B cell (primary cell): ENCODE data around the gene CMYA5. TPM values are rescaled to one million over a fixed set of nuclear protein-coding genes. Genes with fewer than 3 reads are reported as not detected.

ENCODE experiments used
- ATAC-seq: fragments of 200-7000 bp; cut with Tn5 transposase; one replicate; pipeline ENCODE4 v1.10.0; 2021; ENCODE audit warnings: low read depth, mild to moderate bottlenecking, moderate number of reproducible peaks, moderate library complexity
- CTCF ChIA-PET: fragments of 350-600 bp; sonication (Branson Sonifier 250); formaldehyde crosslinking; loops from one replicate; lab custom pipeline; 2021; ENCODE audit warnings: antibody characterized with exemption, inconsistent platforms; lab: Charles Lee
- POLR2A ChIA-PET: fragments of 350-600 bp; sonication (Branson Sonifier 250); formaldehyde crosslinking; loops from one replicate; lab custom pipeline; 2021; ENCODE audit warnings: antibody characterized with exemption; lab: Charles Lee
- DNase-seq: peaks from one replicate; pipeline ENCODE4 v3.0.0; 2013
- H2AFZ ChIP-seq: 2 replicates; pipeline ENCODE4 v1.6.1; 2012; ENCODE audit warnings: mild to moderate bottlenecking, low read depth, low read length; ENCODE audit not compliant: insufficient read depth, poor library complexity, severe bottlenecking
- H3K27ac ChIP-seq, 2 donors: 1 replicate in 1 of 2; 2 replicates in 1 of 2; pipeline ENCODE4 v1.5.1; 2012 to 2013; ENCODE audit warnings: low read length in 2 of 2, mild to moderate bottlenecking in 2 of 2, moderate library complexity in 1 of 2
- H3K27me3 ChIP-seq, 4 experiments: fragments of 200-600 bp in 1 of 4; sonication (generic) in 1 of 4; replicated peaks in 1 of 4; 1 replicate in 2 of 4; 2 replicates in 2 of 4; pipeline versions ENCODE4 v1.6.1 to v1.7.0; 2013 to 2016; ENCODE audit warnings: low read length in 3 of 4, mild to moderate bottlenecking in 2 of 4, mixed read lengths in 1 of 4, moderate library complexity in 1 of 4; ENCODE audit not compliant: insufficient read depth in 4 of 4, control insufficient read depth in 3 of 4; ENCODE audit errors: control extremely low read depth in 1 of 4
- H3K36me3 ChIP-seq, 2 experiments: replicated peaks in 1 of 2; 1 replicate in 1 of 2; 2 replicates in 1 of 2; pipeline versions ENCODE4 v1.6.1 to v1.7.1; 2013; ENCODE audit warnings: low read length in 1 of 2; ENCODE audit not compliant: insufficient read depth in 2 of 2, control insufficient read depth in 1 of 2; ENCODE audit errors: control extremely low read depth in 1 of 2, extremely low read depth in 1 of 2
- H3K4me1 ChIP-seq, 2 donors: fragments of 200-600 bp in 1 of 2; sonication (generic) in 1 of 2; 1 replicate in 1 of 2; 2 replicates in 1 of 2; pipeline versions ENCODE4 v1.5.1 to v1.6.1; 2013 to 2017; ENCODE audit warnings: low read length in 2 of 2; ENCODE audit not compliant: control insufficient read depth in 2 of 2, insufficient read depth in 2 of 2
- H3K4me2 ChIP-seq: replicated peaks from 2 replicates; pipeline ENCODE3; 2012; ENCODE audit warnings: mild to moderate bottlenecking, low read depth, low read length; ENCODE audit not compliant: poor library complexity, severe bottlenecking
- H3K4me3 ChIP-seq, 5 experiments: fragments of 200-600 bp in 1 of 5; sonication (generic) in 1 of 5; 1 replicate in 3 of 5; 2 replicates in 2 of 5; pipeline versions ENCODE4 v1.5.1 to v1.7.0; 2011 to 2016; ENCODE audit warnings: low read length in 4 of 5, mild to moderate bottlenecking in 4 of 5, low read depth in 2 of 5, control low read depth in 1 of 5, moderate library complexity in 1 of 5; ENCODE audit not compliant: insufficient read depth in 1 of 5; ENCODE audit errors: control extremely low read depth in 1 of 5, extremely low read depth in 1 of 5
- H3K79me2 ChIP-seq: fragments of 200-600 bp; sonication (generic); one replicate; pipeline ENCODE4 v1.6.0; 2016; ENCODE audit warnings: low read length; ENCODE audit not compliant: control insufficient read depth, insufficient read depth
- H3K9ac ChIP-seq: fragments of 200-600 bp; sonication (generic); 2 replicates; pipeline ENCODE4 v1.6.1; 2017; ENCODE audit warnings: mild to moderate bottlenecking, low read length, moderate library complexity
- H3K9me3 ChIP-seq, 3 donors: one replicate each; pipeline versions ENCODE4 v1.6.1 to v1.7.1; 2013; ENCODE audit warnings: low read length in 2 of 3; ENCODE audit not compliant: control insufficient read depth in 2 of 3, insufficient read depth in 1 of 3; ENCODE audit errors: control extremely low read depth in 1 of 3
- H4K20me1 ChIP-seq: 2 replicates; pipeline ENCODE4 v1.6.0; 2012; ENCODE audit warnings: mild to moderate bottlenecking, low read length; ENCODE audit not compliant: insufficient read depth, control insufficient read depth, poor library complexity, severe bottlenecking
- H3K27ac Mint-ChIP-seq: one replicate; pipeline ENCODE4 v1.8.0; 2021; ENCODE audit warnings: mixed read lengths
- H3K27me3 Mint-ChIP-seq: one replicate; pipeline ENCODE4 v1.8.0; 2021; ENCODE audit warnings: mixed read lengths
- H3K4me1 Mint-ChIP-seq: one replicate; pipeline ENCODE4 v1.8.0; 2021; ENCODE audit warnings: mixed read lengths
- H3K4me3 Mint-ChIP-seq: one replicate; pipeline ENCODE4 v1.8.0; 2021; ENCODE audit warnings: mixed read lengths
- H3K9me3 Mint-ChIP-seq: one replicate; pipeline ENCODE4 v1.8.0; 2022; ENCODE audit warnings: mixed read lengths; ENCODE audit not compliant: insufficient read depth
- EZH2 ChIP-seq: IDR thresholded peaks from 2 replicates; pipeline ENCODE4 v1.6.1; 2012; ENCODE audit warnings: borderline replicate concordance, low read depth, mild to moderate bottlenecking, moderate library complexity, low read length; ENCODE audit not compliant: insufficient read depth, poor library complexity, severe bottlenecking
- WGBS: methylation state at CpG from one replicate; pipeline ENCODE4 v1.1.5; 2013; ENCODE audit warnings: missing lambda C conversion rate; ENCODE audit not compliant: insufficient coverage; 5-methylcytosine and 5-hydroxymethylcytosine counted together
- intact Hi-C: fragments of 100-400 bp; cut with micrococcal nuclease; formaldehyde crosslinking; loops from one replicate; pipeline ENCODE4 v1.10.0; 2022
- polyA plus RNA-seq: library from polyadenylated mRNA; depleted of rRNA; stranded (reverse); fragments of >200 nt; gene quantifications from 2 replicates; pipeline ENCODE4 v1.2.3, GENCODE V29; 2012
- total RNA-seq, 2 donors: library from RNA; stranded (reverse); fragments of 120-200 nt in 1 of 2; gene quantifications; 1 replicate in 1 of 2; 2 replicates in 1 of 2; pipeline versions ENCODE4 v1.2.3 to v1.2.4, GENCODE V29; 2013 to 2022
- TF ChIP-seq, protein P1 (sequence below): fragments of 200-600 bp; IDR thresholded peaks from one replicate; pipeline ENCODE4 v1.8.0; 2022; ENCODE audit warnings: antibody characterized with exemption, mild to moderate bottlenecking

CMYA5 gene
- total and polyA plus RNA-seq, 2 donors (not counting 1 experiment from before 2014, with no cell fraction given) = 0.01 to 0.25 TPM

DNA sequence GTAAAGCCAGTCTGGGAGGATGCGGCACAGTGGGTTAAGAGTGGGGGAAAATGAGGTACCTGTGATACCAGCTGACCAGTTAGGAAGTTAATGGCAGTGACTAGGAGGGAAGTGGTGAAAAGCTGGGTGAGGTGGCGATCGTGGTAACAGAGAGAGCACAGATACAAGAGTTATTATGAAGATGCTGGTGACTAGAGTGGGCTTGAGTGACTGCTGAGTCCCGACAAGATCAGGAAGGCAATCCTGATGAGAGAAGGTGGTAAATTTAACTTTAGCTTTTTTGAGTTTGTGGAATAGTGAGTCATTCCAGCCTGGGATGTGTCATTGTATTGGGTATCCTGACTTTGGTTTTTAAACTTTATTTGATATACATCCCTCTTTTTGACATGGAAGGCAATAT lies 38.8 kb downstream of the CMYA5 start:
- ATAC-seq (no peak), DNase-seq (no peak)
- intact Hi-C loops = no loop called here
- Histone ChIP-seq H3K9me3 (no peaks in the 10 kb centered on the region), H3K4me3 (no peak overlapping the region), H4K20me1 (no peaks in the 10 kb centered on the region), H3K79me2 (no peaks in the 10 kb centered on the region), H3K9ac (no peak overlapping the region), H3K4me2 (no peak overlapping the region), H3K36me3 (no peaks in the 10 kb centered on the region), H3K27ac (no peak overlapping the region), H3K4me1 (no peaks in the 10 kb centered on the region), H2AFZ (no peak overlapping the region), H3K27me3 (peaks cover 0 to 21% (median 0%) of the 10 kb centered on the region in 4 experiments)
- CTCF ChIA-PET = no interaction called here
- H3K9me3 Mint-ChIP-seq = no peaks in the 10 kb centered on the region
- POLR2A ChIA-PET = no interaction called here
- H3K27me3 Mint-ChIP-seq = peaks cover 34% of the 10 kb centered on the region
- TF ChIP-seq, protein P1, sequence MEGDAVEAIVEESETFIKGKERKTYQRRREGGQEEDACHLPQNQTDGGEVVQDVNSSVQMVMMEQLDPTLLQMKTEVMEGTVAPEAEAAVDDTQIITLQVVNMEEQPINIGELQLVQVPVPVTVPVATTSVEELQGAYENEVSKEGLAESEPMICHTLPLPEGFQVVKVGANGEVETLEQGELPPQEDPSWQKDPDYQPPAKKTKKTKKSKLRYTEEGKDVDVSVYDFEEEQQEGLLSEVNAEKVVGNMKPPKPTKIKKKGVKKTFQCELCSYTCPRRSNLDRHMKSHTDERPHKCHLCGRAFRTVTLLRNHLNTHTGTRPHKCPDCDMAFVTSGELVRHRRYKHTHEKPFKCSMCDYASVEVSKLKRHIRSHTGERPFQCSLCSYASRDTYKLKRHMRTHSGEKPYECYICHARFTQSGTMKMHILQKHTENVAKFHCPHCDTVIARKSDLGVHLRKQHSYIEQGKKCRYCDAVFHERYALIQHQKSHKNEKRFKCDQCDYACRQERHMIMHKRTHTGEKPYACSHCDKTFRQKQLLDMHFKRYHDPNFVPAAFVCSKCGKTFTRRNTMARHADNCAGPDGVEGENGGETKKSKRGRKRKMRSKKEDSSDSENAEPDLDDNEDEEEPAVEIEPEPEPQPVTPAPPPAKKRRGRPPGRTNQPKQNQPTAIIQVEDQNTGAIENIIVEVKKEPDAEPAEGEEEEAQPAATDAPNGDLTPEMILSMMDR = no peak
- no peak for TF ChIP-seq EZH2
- no peak overlapping the region for H3K27ac Mint-ChIP-seq
- no peak overlapping the region for H3K4me3 Mint-ChIP-seq
- H3K4me1 Mint-ChIP-seq = no peaks in the 10 kb centered on the region
- WGBS = 80% methylated on average over 3 of the region's 4 CpGs

DNA sequence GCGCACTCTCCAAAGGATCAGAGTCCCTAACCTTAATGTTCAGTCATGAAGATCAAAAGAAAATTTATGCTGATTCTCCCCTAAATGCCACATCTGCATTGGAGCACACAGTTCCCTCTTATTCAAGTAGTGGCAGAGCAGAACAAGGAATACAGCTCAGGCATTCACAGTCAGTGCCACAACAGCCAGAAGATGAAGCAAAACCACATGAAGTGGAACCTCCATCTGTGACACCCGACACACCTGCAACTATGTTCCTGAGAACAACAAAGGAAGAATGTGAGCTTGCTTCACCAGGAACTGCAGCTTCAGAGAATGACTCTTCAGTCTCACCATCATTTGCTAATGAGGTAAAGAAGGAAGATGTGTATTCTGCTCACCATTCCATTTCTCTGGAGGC lies 40.0 kb downstream of the CMYA5 start:
- TF ChIP-seq, protein P1 = no peak
- no peak for TF ChIP-seq EZH2
- peaks cover 0 to 21% (median 3%) of the 10 kb centered on the region in 4 experiments for H3K27me3 ChIP-seq
- DNase-seq (no peak), ATAC-seq (no peak)
- peaks cover 46% of the 10 kb centered on the region for H3K27me3 Mint-ChIP-seq
- no peaks in the 10 kb centered on the region for H4K20me1 ChIP-seq
- H3K4me1 ChIP-seq = no peaks in the 10 kb centered on the region
- H3K4me3 ChIP-seq = no peak overlapping the region
- intact Hi-C loops = no loop called here
- H3K27ac ChIP-seq = no peak overlapping the region
- no peaks in the 10 kb centered on the region for H3K9me3 Mint-ChIP-seq
- H3K4me1 Mint-ChIP-seq = no peaks in the 10 kb centered on the region
- no peak overlapping the region for H3K9ac ChIP-seq
- no peak overlapping the region for H3K27ac Mint-ChIP-seq
- ChIA-PET POLR2A (no interaction called here), CTCF (no interaction called here)
- no peaks in the 10 kb centered on the region for H3K36me3 ChIP-seq
- 73% methylated on average over 1 of the region's 2 CpGs for WGBS
- H3K4me2 ChIP-seq = no peak overlapping the region
- H3K9me3 ChIP-seq = no peaks in the 10 kb centered on the region
- H3K4me3 Mint-ChIP-seq = no peak overlapping the region
- H3K79me2 ChIP-seq = no peaks in the 10 kb centered on the region
- H2AFZ ChIP-seq = no peak overlapping the region
